IPS-15b (cell line): ENCODE results near the gene ATRIP.

ENCODE experiments used
- H3K27me3 ChIP-seq: one replicate; pipeline ENCODE4 v1.6.1; 2013; ENCODE audit warnings: low read length; ENCODE audit not compliant: control insufficient read depth, insufficient read depth
- H3K36me3 ChIP-seq: one replicate; pipeline ENCODE4 v1.6.1; 2013; ENCODE audit warnings: low read length; ENCODE audit not compliant: control insufficient read depth, insufficient read depth
- H3K4me1 ChIP-seq: one replicate; pipeline ENCODE4 v1.6.1; 2013; ENCODE audit warnings: mild to moderate bottlenecking, low read length; ENCODE audit not compliant: control insufficient read depth, insufficient read depth
- H3K4me3 ChIP-seq: one replicate; pipeline ENCODE4 v1.5.1; 2013; ENCODE audit warnings: low read depth, low read length
- H3K9ac ChIP-seq: one replicate; pipeline ENCODE4 v1.6.1; 2013; ENCODE audit warnings: low read depth, mild to moderate bottlenecking, low read length
- H3K9me3 ChIP-seq: one replicate; pipeline ENCODE4 v1.6.1; 2013; ENCODE audit warnings: mild to moderate bottlenecking, low read length; ENCODE audit not compliant: control insufficient read depth, insufficient read depth

Gene ATRIP

GRCh38 chr3:48419149-48419548 lies 27.4 kb upstream of the ATRIP start:
- H3K4me3 ChIP-seq = no peak overlapping the region
- peaks cover 71% of the 10 kb centered on the region for H3K36me3 ChIP-seq
- no peaks in the 10 kb centered on the region for H3K4me1 ChIP-seq
- H3K9ac ChIP-seq = no peak overlapping the region
- H3K9me3 ChIP-seq = no peaks in the 10 kb centered on the region
- no peaks in the 10 kb centered on the region for H3K27me3 ChIP-seq

DNA sequence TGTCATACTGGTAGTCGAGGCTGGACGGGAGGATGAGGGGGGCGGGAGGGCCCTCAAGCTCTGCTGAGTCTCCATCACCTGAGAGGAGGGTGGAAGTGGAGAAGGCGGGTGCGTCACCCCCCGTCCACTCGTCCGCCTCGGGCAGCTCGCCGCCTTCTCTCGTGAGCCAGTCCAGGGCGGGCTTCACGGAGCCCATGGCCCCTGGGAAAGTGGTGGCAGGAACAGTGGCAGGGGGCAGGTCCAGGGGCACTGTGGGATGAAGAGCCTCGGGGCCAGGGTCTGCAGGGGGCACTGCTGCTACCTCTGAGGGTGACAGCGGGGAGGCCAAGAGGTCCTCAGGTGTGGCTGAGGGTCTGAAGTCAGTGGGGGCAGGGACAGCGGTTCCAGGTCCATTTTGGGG lies 26.9 kb upstream of the ATRIP start:
- no peaks in the 10 kb centered on the region for H3K4me1 ChIP-seq
- no peak overlapping the region for H3K4me3 ChIP-seq
- peaks cover 71% of the 10 kb centered on the region for H3K36me3 ChIP-seq
- no peaks in the 10 kb centered on the region for H3K27me3 ChIP-seq
- no peak overlapping the region for H3K9ac ChIP-seq
- no peaks in the 10 kb centered on the region for H3K9me3 ChIP-seq

GRCh38 chr3:48420561-48420960 lies 26.0 kb upstream of the ATRIP start:
- Histone ChIP-seq H3K9me3 (no peaks in the 10 kb centered on the region), H3K9ac (no peak overlapping the region), H3K36me3 (peaks cover 62% of the 10 kb centered on the region), H3K4me3 (no peak overlapping the region), H3K4me1 (no peaks in the 10 kb centered on the region), H3K27me3 (no peaks in the 10 kb centered on the region)

- Histone ChIP-seq H3K9me3 (no peaks in the 10 kb centered on the region), H3K4me1 (no peaks in the 10 kb centered on the region), H3K36me3 (peaks cover 47% of the 10 kb centered on the region), H3K4me3 (no peak overlapping the region), H3K9ac (no peak overlapping the region), H3K27me3 (no peaks in the 10 kb centered on the region)
Observed at GRCh38 chr3:48422272-48422671, 24.3 kb upstream of the ATRIP start.

DNA sequence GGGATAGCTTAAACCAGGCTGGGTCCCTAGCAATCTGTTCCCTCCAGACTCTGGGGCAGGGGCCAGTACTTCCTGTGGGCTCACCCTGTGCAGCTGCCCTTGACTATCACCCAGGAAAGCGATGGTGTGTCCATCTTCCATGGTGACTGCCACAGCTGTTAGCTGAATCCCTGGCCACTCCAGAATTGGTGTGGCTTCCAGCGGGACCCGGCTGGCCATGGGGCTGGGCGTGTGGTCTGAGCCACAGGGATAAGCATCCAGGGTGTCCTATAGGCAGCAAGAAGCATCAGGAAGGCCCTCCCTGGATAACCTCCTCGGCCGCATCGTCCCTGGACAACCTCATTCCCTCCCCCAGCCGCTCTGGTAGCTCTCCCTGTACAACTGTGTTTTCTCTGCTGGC lies 23.9 kb upstream of the ATRIP start:
- no peak overlapping the region for H3K4me3 ChIP-seq
- no peak overlapping the region for H3K9ac ChIP-seq
- peaks cover 2% of the 10 kb centered on the region for H3K4me1 ChIP-seq
- peaks cover 43% of the 10 kb centered on the region for H3K36me3 ChIP-seq
- no peaks in the 10 kb centered on the region for H3K27me3 ChIP-seq
- H3K9me3 ChIP-seq = no peaks in the 10 kb centered on the region

DNA sequence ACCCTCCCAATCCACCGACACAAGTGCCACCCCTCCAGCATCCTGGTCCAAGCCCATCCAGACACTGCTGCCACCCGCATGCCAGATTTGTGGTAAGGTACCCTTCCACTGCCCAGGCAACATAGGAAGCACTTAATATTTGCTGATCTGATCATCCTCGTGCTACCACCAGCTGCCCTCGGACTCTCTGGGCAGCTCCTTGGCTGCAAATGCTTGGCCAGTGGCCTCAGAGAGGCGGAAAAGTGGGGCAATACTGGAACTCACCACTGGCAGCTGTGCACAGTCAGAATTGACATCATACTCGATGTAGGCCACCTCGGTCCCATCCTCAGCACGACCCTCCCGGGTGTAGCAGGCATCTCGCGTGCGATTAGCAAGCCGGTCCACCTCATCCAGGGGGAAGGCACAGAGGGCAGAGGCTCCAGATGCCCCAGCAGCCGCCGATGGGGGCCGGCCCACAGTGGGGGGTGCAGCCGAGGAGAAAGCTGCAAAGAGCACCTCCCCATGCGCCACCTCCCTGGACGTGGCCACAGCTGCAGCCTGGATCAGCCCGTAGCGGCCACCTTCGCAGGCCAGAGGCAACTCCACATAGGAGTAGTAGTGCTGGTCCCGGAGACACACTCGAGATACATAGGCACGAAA lies 23.2 kb upstream of the ATRIP start:
- H3K36me3 ChIP-seq = peaks cover 36% of the 10 kb centered on the region
- peaks cover 5% of the 10 kb centered on the region for H3K4me1 ChIP-seq

DNA sequence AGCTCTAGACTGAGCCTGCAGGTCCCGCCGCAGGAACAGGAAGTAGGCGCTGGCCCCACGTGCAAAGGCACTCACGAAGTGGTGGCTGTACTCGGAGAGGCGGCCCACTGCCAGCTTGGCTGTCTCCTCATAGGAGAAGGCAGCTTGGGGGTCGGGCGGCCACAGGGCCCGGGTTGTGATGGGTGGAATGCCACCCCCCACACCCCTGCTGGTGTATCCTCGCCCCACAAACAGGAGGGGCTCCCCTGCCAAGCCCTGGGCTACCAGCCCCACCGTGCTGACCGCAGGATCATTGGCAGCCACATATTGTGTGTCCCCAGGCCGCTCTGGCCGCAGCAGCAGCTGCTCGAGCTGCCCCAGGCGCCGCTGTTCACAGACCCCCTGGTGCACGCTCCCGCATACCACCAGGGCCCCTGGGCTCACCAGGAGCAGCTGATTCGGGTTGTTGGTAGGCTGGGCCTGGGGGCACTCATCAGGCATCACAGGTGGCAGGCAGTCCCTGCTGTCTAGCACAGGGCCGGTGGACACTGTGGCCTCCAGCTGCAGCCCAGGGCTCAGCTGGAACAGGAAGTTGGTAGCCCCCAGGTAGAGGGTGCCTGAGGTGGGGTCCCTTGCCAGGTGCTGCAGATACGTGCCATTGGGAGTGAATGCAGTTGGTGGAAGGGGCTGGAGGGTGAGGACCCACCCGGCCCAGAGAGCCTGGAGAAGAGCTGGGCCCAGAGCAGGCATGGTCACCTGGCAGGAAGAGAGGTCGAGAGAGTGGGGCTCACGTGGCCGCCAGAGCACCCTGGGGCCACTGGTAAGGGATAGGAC lies 22.4 kb upstream of the ATRIP start:
- peaks cover 29% of the 10 kb centered on the region for H3K36me3 ChIP-seq
- H3K9ac ChIP-seq = no peak overlapping the region

More for the DNA sequence above, 23.2 kb upstream of the ATRIP start:
- Histone ChIP-seq H3K9me3 (no peaks in the 10 kb centered on the region), H3K4me3 (no peak overlapping the region), H3K27me3 (no peaks in the 10 kb centered on the region), H3K9ac (no peak overlapping the region)

DNA sequence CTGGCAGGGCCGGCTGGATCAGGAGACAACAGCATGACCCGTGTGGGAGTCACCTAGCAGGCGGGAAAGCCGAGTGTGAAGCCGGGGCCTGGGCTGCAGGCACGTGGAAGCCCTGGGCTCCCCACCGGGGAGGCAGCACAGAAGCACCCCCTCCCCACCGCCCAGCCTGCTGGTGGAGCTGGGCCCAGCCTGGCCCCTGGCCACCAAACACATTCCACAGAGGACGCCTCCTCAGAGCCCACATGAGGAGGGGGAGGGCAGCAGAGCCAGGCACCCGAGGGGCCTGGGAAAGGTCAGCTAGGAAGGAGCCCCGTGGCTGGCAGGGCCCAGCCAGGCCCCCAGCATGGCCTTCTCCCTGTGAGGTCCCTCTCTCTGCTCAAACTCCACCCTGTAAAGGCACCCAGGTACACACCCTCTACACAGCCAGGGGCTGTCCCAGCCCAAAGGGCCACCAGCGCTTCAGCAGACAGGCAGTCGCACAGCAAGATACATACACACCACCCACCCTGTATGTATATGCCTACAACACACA lies 21.2 kb upstream of the ATRIP start:
- Histone ChIP-seq H3K9ac (no peak overlapping the region), H3K4me1 (peaks cover 8% of the 10 kb centered on the region), H3K4me3 (no peak overlapping the region), H3K9me3 (no peaks in the 10 kb centered on the region), H3K36me3 (peaks cover 22% of the 10 kb centered on the region), H3K27me3 (no peaks in the 10 kb centered on the region)

More for the DNA sequence above, 22.4 kb upstream of the ATRIP start:
- H3K27me3 ChIP-seq = no peaks in the 10 kb centered on the region
- peaks cover 5% of the 10 kb centered on the region for H3K4me1 ChIP-seq
- H3K4me3 ChIP-seq = no peak overlapping the region
- no peaks in the 10 kb centered on the region for H3K9me3 ChIP-seq

DNA sequence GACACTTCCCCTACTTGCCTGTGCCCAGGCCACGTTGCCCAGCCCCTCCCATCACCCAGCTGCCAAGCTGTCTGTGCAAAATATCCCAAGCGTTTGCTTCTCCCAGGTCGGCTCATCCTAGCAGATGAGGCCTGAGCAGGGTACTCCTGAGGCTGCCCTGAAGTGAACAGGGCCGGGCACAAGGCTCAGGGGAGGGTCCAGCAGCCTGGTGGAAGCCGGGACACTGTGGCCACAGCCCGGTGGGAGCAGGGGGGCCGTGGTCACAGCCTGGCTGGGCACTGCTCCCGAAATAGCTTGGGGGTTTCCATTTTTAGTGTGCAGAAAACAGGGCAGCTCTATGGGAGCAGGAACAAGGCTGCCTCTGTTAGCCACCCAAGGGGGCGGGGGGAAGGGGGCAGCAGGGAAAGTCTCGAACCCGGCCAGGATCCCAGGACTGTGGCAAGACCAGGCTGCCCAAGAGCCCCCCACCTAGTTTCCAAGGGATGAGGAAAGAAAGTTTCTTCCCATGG lies 20.1 kb upstream of the ATRIP start:
- Histone ChIP-seq H3K4me3 (no peak overlapping the region), H3K36me3 (peaks cover 21% of the 10 kb centered on the region), H3K4me1 (peaks cover 15% of the 10 kb centered on the region), H3K9ac (no peak overlapping the region), H3K9me3 (no peaks in the 10 kb centered on the region), H3K27me3 (no peaks in the 10 kb centered on the region)

GRCh38 chr3:48426944-48427629 lies 19.4 kb upstream of the ATRIP start:
- Histone ChIP-seq H3K36me3 (peaks cover 20% of the 10 kb centered on the region), H3K9me3 (no peaks in the 10 kb centered on the region), H3K9ac (peak overlapping the region; percentile 42), H3K4me3 (no peak overlapping the region), H3K4me1 (peaks cover 15% of the 10 kb centered on the region), H3K27me3 (no peaks in the 10 kb centered on the region)

- Histone ChIP-seq H3K9ac (peak overlapping the region; percentile 42), H3K4me3 (no peak overlapping the region), H3K36me3 (peaks cover 26% of the 10 kb centered on the region), H3K27me3 (no peaks in the 10 kb centered on the region), H3K9me3 (no peaks in the 10 kb centered on the region), H3K4me1 (peaks cover 15% of the 10 kb centered on the region)
Observed at GRCh38 chr3:48427630-48427962, 18.9 kb upstream of the ATRIP start.
